Measurements from ENCODE around the gene EFL1. TPM values are rescaled to one million over a fixed set of nuclear protein-coding genes. Genes with fewer than 3 reads are reported as not detected.

The EFL1 gene
- total and polyA plus RNA-seq, 2 of the 4 experiments (the other 2 are of a cell fraction), result 10.1 to 24.6 TPM

GRCh38 chr15:82105451-82106215 is 156.9 kb downstream of the EFL1 start:
- peak overlapping the region; percentile 66 for H2AK5ac ChIP-seq (ENCODE audit: low read depth, low read length)
- H3K9me3 ChIP-seq (ENCODE audit: control insufficient read depth, insufficient read depth, low read length), result no peaks in the 10 kb centered on the region
- in situ Hi-C loops (cut with MboI; ENCODE audit: low sequenced_read_pairs), result no loop called here
- ChIA-PET CTCF (interaction anchor here (0.6 to 1.8 kb wide), 2 partner anchors 34 to 73 kb away, joined by 3 to 5 read pairs; no protein-coding TSS in a partner anchor), POLR2A (ENCODE audit: unreplicated experiment) (no interaction called here)
- H2BK20ac ChIP-seq (ENCODE audit: low read depth, low read length), result peak overlapping the region; percentile 92
- H4K91ac ChIP-seq (ENCODE audit: insufficient read depth, low read depth, low read length), result peak overlapping the region; percentile 63
- no peak overlapping the region for H3K27ac ChIP-seq (ENCODE audit: insufficient read depth, low read length)
- H3K18ac ChIP-seq (ENCODE audit: low read depth, low read length), result peak overlapping the region; percentile 31; the same call in 1 of the 2 replicates
- H3K4me1 ChIP-seq (ENCODE audit: control insufficient read depth, insufficient read depth, low read length), result peaks cover 7% of the 10 kb centered on the region
- ATAC-seq (ENCODE audit: low read depth) (peak; percentile 22), DNase-seq (peak; percentile 78)
- no peak overlapping the region for H3K9ac ChIP-seq (ENCODE audit: low read depth, low read length)
- peak overlapping the region; percentile 53 for H2AFZ ChIP-seq (replicated peaks; ENCODE audit: low read length, poor library complexity)
- peak overlapping the region in 1 of 2 experiments; percentile 43; a peak in 3 of 4 replicates for H4K8ac ChIP-seq (ENCODE audit: low read depth in 2 of 2, low read length in 2 of 2)
- WGBS, 2 experiments (ENCODE audit: extremely low coverage in 2 of 2, insufficient read length in 1 of 2), result no CpG with 5 or more reads among the region's 7 CpGs
- H3K27me3 ChIP-seq (ENCODE audit: control insufficient read depth, insufficient read depth, low read length), result no peaks in the 10 kb centered on the region
- H3K4ac ChIP-seq (ENCODE audit: low read depth, low read length), result peak overlapping the region; percentile 87
- peaks cover 11% of the 10 kb centered on the region for H3K9me1 ChIP-seq (ENCODE audit: insufficient read depth, low read length)
- H3K23ac ChIP-seq (ENCODE audit: low read depth, low read length), result 0 out of 2 replicates have a peak overlapping the region, but pooled peaks have one; percentile 9
- peak overlapping the region; percentile 81 for H2BK120ac ChIP-seq (ENCODE audit: low read depth, low read length)
- H2AK9ac ChIP-seq (replicated peaks; ENCODE audit: low read depth, low read length, poor library complexity), result peak overlapping the region; percentile 87
- no peak overlapping the region for H3K4me3 ChIP-seq (ENCODE audit: insufficient read depth, low read depth, low read length)
- H4K5ac ChIP-seq (ENCODE audit: low read depth, low read length), result no peak overlapping the region
- no peak overlapping the region; the same call in 1 of the 2 replicates for H3K56ac ChIP-seq (ENCODE audit: extremely low read depth, insufficient read depth, low read length)
- H2BK5ac ChIP-seq (ENCODE audit: low read depth, low read length, poor library complexity, severe bottlenecking), result no peak overlapping the region
- H3K14ac ChIP-seq (replicated peaks; ENCODE audit: low read depth, low read length), result peak overlapping the region; percentile 63
- BruUV-seq (replicated peaks), result no TSS peak
- H3K36me3 ChIP-seq (ENCODE audit: control insufficient read depth, insufficient read depth, low read length), result no peaks in the 10 kb centered on the region
- no peaks in the 10 kb centered on the region for H3K79me1 ChIP-seq (ENCODE audit: low read depth in 1 of 2, low read length in 2 of 2)
- H2BK15ac ChIP-seq (ENCODE audit: low read depth, low read length), result peak overlapping the region; percentile 47; the same call in 1 of the 3 replicates
- intact Hi-C loops (cut with micrococcal nuclease), result loop anchor here (5.0 kb wide), 1 partner anchor 693 kb away; no protein-coding TSS in a partner anchor
- dilution Hi-C loops (cut with HindIII; ENCODE audit: low sequenced_read_pairs, unreplicated experiment), result no loop called here
- no peaks in the 10 kb centered on the region for H4K20me1 ChIP-seq (ENCODE audit: insufficient read depth, low read length)
- TF ChIP-seq CTCF (conservative IDR thresholded peaks at IDR 0.05; ENCODE audit: low read depth, low read length) (no peak; the same call in 1 of the 2 replicates), CEBPB (IDR thresholded peaks at IDR 0.05; ENCODE audit: low read depth, low read length) (peak; percentile 29; the same call in 1 of the 2 replicates), MAZ (IDR thresholded peaks at IDR 0.05; ENCODE audit: borderline replicate concordance, low read depth, low read length) (no peak), RAD21 (IDR thresholded peaks at IDR 0.05; ENCODE audit: low read length) (peak; percentile 10), MAFK (IDR thresholded peaks at IDR 0.05; ENCODE audit: low read depth, low read length) (no peak), ELK1 (IDR thresholded peaks at IDR 0.05; ENCODE audit: borderline replicate concordance, low read depth, low read length) (no peak), MXI1 (IDR thresholded peaks at IDR 0.05; ENCODE audit: borderline replicate concordance, low read depth, low read length) (no peak), RCOR1 (IDR thresholded peaks at IDR 0.05; ENCODE audit: insufficient replicate concordance, low read length) (no peak)
- no peak overlapping the region for H3K4me2 ChIP-seq (ENCODE audit: low read depth, low read length)
